IMR-90 (cell line): Measurements from ENCODE around the gene CD164L2. TPM values are rescaled to one million over a fixed set of nuclear protein-coding genes. Genes with fewer than 3 reads are reported as not detected.

Experiments used
- CTCF ChIP-seq: conservative IDR thresholded peaks from 2 replicates; pipeline ENCODE4 v1.5.1; 2012; ENCODE audit warnings: mild to moderate bottlenecking, low read depth, low read length, improper control_type of control experiment
- polyA plus RNA-seq, 3 experiments: library from polyadenylated mRNA; depleted of rRNA; stranded (reverse); fragments of >200 nt; gene quantifications; 2 replicates each; pipeline ENCODE4 v1.2.3, GENCODE V29; 2012; ENCODE audit warnings: low replicate concordance in 1 of 3
- total RNA-seq: library from RNA; depleted of rRNA; stranded (reverse); fragments of >200 nt; gene quantifications from 2 replicates; pipeline ENCODE4 v1.2.3, GENCODE V29; 2012

CD164L2 gene
- total and polyA plus RNA-seq, 2 of the 4 experiments (the other 2 are of a cell fraction), result not detected

GRCh38 chr1:27392096-27392777, 9.1 kb upstream of the CD164L2 start, which contains the start of gene GPR3 (continued):
- peak; percentile 69 for TF ChIP-seq CTCF
